Adipose tissue (tissue), 3 donors: ENCODE data around the gene KLF11. TPM values are rescaled to one million over a fixed set of nuclear protein-coding genes. Genes with fewer than 3 reads are reported as not detected.

Experiments
- H3K27ac ChIP-seq: one replicate; pipeline ENCODE4 v1.5.1; 2013; ENCODE audit warnings: low read depth, low read length
- WGBS, 3 donors: extraction: QIAGEN DNeasy Blood & Tissue Kit; methylation state at CpG; one replicate each; pipeline ENCODE4 v1.1.7; 2013; 5-methylcytosine and 5-hydroxymethylcytosine counted together
- polyA plus RNA-seq, 3 donors: library from polyadenylated mRNA; stranded (reverse); fragments of 200-250 nt; gene quantifications; one replicate each; pipeline ENCODE4 v1.2.3, GENCODE V29; 2013
- donor health status: healthy with polysubstance abuse.
- donor health status: Bipolar disorder and iron deficiency.
- donor health status: healthy.

Gene KLF11
- polyA plus RNA-seq, 3 donors: 13.1 to 38.1 (median 15.0) TPM

DNA sequence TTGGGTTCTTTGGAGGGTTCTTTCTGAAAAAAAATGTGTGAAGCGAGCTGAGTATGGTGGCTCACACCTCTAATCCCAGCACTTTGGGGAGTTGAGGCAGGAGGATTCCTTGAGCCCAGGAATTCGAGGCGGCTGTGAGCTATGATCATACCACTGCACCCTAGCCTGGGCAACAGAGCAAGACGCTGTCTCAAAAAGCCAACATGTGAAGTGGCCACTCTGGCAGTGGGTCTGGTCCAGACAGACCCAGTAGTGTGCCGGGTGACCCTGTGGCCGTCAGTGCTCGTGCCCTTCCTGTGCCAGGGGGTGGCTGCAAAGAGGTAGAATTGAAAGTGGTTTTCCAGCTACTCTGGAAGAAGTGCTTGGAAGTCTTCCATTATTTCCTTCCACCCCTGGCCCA, 11.6 kb downstream of the KLF11 start:
- WGBS, 3 donors: 86 to 93% (median 90%) methylated on average over 7 of the region's 7 CpGs
- H3K27ac ChIP-seq: no peak overlapping the region

DNA sequence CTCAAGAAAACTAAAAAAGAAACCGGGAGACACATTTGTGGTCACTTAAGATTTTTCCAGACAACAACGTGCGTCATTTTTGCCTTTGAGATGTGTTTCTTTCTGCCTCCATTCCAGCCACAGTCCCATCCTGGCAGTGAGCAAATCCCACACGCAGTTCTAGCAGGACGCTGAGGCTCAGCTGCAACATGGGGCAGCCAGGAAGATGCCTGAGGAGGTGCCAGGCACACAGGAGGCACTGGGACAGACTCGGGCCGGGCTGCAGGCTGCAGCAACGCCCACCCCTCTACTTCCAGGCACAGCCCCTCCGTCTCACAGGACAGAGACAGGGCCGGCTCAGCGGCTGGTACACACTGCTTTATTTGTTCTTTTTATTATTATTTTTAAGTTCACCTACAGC, 13.1 kb downstream of the KLF11 start:
- H3K27ac ChIP-seq: no peak overlapping the region
- WGBS, 3 donors: 76 to 81% (median 81%) methylated on average over 11 of the region's 11 CpGs

DNA sequence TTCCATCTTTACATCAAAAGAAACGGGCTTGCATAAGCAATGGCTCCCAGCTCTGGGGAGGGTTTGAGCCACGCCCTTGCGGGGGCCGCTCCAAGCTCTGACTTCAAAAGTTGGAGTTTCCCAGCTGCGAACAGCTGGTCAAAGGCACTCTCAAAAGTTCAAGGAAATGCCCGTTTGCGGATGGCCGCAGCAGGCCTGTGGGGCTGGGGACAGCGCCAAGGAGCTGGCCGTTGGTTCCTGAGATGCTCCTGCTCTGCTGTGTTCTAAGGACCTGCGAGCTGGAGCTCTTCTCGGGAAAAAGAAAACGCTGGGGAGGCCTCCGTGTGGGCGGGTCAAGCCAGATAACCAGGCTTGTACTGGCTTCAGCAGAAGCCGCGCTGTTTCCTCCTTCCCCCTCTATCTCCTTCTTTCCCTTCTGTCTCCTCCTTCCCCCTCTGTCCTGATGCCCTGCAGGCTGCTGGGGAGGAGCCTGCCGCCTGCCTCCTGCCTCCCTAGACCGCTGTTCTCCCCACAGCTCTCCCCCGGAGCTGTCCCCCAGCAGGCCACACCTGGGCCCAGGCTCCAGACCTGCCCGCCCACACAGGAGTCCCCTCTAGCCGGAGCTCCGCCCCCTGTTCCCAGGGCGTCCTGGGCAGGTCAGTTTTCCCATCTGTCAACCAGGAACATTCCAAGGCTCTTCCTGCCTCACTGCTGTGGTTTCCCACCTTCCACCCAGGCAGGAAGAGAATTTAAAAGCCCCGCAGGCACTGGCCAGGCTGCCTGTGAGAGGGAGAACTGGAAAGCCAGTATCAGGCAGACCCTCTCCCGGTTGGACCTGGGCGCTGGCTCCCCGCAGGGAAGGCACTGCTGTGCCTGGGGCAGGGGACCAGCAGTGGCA, 14.1 kb downstream of the KLF11 start:
- WGBS, 3 donors: 22 to 29% (median 24%) methylated on average over 28 of the region's 28 CpGs
- peak overlapping the region; percentile 40 for H3K27ac ChIP-seq

DNA sequence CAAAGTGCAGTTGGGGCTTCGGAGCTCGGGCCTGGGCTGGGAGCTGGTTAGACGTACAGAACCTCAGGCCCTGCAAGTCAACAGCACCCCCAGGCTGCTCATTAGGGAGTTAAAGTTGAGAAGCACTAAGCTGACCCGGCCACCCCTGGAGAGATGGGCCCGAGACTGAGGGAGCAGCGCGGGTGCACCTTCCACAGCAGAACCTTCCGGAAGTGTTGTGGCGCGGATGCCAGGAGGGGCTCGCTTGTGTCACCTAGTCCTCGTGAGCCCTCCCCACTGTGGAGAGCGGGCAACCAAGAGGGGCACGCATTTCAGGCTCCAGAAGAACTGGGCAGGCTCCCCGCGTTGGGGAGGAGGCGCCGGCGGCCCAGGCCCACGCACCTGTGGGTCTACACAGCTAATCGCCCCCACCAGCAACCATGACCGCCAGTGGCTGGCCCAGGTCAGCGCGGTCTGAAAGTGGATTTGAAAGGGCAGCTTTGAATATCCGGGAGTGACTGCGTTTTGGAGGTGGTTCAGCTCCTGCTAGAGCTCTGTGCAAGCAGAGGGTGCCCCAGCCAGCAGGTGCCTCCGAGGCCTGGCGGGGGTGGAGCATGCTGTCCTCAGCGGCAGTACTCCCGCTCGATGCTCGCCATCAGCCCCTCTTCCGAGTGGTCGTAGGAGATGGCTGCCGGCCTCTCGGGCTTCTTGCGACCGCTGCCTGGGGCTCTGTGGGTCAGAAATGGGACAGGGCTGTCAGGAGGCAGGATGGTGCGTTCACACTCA, 15.1 kb downstream of the KLF11 start:
- H3K27ac ChIP-seq: no peak overlapping the region

DNA sequence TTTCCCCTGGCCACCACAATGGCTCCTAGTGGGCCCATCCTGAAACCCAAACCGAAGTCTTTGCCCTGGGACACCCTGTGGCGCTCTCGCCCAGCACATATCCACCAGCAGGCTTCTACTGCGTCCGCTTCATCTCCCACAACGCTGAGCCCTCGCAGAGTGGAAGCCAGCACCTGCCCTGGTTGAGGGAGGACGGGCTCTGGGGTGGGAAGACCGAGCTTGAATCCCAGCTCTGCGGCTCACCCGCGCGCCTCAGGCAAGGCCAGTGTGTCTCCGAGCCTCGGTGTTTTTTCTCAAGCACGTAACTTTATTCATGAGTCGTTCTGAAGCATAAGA, 15.6 kb downstream of the KLF11 start:
- 93 to 94% (median 94%) methylated on average over 17 of the region's 17 CpGs for WGBS, 3 donors
- no peak overlapping the region for H3K27ac ChIP-seq

More for the DNA sequence above, 15.1 kb downstream of the KLF11 start:
- WGBS, 3 donors: 94 to 95% (median 94%) methylated on average over 39 of the region's 39 CpGs

DNA sequence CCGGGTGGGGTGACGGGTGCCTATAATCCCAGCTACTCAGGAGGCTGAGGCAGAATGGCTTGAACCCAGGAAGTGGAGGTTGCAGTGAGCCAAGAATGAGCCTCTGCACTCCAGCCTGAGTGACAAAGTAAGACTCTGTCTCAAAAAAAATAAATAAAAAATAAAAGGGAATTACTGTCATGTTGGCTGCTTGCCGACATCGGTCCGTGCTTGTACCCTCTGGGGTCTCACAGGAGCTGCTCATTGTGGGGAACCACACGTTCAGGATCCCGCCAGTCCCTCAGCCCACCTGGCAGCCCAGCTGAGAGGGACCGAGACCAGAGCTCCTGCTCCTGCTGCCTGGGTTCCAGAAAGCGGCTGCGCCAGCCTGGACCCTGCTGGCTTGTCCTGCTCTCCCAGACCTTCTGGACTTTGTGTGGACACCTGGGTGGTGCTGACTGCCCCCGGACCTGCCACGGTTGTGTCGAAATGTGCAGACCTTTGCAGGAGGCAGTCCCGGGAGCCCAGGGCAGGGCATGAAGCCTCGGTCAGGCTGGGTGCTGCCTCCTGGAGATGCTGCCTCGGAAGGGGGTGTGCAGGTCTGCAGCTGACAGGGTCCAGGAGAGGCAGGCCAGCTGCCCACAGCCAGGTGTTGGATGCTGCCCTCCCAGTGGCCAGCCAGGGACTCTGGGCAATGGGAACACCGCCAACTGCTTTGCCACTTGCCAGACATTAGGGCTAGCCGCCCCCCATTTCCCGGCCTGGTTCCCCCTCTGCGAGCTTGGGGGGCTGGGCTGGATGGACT, 16.4 kb downstream of the KLF11 start:
- no peak overlapping the region for H3K27ac ChIP-seq

DNA sequence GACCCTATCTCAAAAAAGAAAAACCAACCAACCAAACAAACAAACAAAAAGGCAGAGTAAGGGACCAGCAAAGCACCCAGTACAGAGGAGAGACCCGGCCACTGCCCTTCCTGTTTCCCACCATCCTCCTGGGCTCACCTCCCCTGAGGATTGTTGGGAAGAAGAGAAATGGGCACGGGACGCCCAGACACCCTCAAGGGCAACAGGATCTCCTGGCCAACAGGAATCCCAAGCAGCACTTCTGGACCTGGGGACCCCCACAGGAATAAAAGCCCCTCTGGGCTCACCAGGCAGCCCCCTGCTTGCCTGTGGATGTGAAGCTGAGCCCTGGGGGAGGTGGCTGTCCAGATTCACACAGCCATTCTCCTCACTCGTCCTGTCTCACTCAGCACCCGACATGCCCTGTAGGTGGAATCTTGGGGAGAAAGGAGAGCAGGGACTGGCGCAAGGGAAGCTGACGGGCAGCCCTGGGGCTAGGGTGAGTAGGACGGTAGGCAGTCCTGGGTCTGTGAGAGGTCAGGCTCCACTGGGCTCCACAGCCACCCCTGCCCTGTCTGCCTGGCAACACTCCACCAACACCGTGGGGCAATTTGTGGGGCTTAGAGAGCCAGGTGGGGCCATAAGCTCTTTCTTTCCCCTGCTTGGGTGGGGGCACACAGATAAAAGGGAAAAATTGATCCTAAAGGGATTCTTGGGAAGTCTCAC, 18.0 kb downstream of the KLF11 start:
- 87% methylated on average over 9 of the region's 9 CpGs for WGBS, 3 donors
- H3K27ac ChIP-seq: no peak overlapping the region

More for the DNA sequence above, 16.4 kb downstream of the KLF11 start:
- WGBS, 3 donors: 86 to 91% (median 87%) methylated on average over 20 of the region's 20 CpGs

DNA sequence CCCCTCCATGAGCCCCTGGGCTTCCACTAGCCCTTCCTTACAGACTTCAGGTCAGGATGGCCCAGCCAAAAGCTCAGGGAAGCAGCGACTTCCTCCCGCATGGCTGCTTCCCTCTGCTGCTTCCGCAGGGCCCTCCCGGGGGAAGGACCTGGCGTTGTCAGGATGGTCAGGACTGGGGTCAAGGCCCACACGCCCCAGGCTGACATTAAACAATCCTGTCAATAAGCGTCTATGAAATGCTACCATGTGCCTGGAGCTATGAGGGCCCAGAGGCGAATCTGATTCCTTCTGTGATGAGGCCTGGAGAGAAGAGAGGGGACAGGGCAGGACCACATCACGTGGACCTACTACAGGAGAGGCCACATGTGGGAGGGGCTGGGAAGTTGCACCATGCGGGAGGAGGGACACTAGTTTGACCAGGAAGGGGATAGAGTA, 19.6 kb downstream of the KLF11 start:
- 55 to 79% (median 75%) methylated on average over 10 of the region's 10 CpGs for WGBS, 3 donors
- no peak overlapping the region for H3K27ac ChIP-seq

DNA sequence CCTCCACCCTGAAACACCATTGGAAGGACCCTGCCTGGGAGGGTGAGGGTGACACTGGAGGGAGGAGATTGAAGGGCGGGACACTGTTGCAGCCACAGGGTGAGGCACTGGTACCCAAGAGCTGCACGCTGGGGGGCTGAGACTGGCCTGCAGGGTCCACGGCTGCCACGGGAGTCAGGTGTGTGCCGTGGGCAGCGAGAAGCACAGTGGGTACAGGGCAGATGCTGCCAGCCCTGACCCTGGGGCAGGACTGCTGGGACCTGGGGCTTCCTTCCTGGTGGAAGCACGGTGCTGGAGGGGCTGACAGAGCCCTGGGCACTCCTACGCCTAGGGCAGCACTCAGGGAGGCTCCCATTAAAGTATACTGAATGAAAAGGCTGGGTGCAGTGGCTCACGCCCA, 20.2 kb downstream of the KLF11 start:
- H3K27ac ChIP-seq: no peak overlapping the region
- WGBS, 3 donors: 89 to 93% (median 91%) methylated on average over 9 of the region's 9 CpGs

DNA sequence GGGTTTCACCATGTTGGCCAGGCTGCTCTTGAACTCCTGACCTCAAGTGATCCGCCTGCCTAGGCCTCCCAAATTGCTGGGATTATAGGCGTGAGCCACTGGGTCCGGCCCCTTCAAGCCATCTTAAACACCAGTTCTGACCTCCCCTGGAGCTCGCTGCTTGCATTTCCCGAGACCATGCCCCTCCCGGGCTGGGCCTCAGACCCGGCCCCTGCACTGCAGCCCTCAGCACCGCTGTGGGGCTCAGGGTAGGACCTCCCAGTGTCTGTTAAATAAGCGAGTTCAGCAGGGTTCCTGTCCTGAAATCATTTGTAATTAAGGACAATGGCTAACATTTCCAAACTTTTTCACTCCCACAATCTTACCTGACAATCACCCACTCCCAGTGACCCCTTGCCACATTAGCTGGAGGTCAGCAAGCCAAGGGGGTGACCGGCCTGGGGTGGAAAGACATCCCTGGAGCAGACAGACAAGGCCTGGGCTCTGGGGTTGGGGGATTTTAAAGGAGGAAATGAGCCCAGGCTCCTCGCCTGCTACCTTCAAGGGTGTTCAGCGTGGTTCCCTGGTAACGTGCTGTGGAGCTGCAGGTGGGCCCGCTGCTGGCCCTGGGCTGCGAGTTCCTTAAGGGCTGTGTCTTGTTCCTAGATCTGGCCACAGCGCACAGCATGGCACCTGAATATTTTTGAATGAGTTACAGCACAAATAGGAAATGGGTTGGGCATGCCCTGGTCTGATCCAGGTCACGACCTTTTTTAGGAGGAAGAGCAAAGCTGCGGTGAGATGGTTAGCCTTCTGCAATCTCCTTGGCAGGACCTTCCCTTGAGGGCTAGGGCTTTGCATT, 21.8 kb downstream of the KLF11 start:
- WGBS, 3 donors: 84 to 91% (median 85%) methylated on average over 18 of the region's 18 CpGs
- H3K27ac ChIP-seq: no peak overlapping the region

DNA sequence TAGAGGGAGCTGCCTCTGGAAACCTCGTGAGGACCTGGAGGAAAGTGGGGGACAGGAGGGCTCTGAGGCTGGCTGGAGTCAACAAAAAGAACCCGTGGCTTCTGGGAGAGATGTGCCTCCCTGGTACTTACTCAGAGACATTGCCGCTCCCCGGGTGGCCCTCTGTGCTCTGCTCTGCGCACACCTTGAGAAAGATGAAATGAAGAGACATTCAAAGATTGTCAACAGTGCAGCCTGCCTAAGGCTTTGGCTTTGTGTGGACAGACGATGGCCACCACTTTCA, 22.4 kb downstream of the KLF11 start:
- 84 to 88% (median 87%) methylated on average over 6 of the region's 6 CpGs for WGBS, 3 donors
- no peak overlapping the region for H3K27ac ChIP-seq

DNA sequence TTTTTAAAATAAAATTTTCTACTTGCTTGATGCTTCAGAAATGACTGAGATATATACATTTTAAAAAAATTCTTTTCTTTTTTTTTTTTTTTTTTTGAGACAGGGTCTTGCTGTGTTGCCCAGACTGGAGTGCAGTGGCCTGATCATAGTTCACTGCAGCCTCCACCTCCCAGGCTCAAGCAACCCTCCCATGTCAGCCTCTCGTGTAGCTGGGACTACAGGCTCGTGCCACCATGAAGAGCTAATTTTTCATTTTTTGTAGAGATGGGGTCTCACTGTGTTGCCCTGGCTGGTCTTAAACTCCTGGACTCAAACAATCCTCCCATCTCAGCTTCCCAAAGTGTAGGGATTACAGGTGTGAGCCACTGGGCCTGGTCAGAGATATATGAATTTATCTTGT, 24.0 kb downstream of the KLF11 start:
- H3K27ac ChIP-seq: no peak overlapping the region
- WGBS, 3 donors: 95 to 97% (median 96%) methylated on average over 2 of the region's 2 CpGs

DNA sequence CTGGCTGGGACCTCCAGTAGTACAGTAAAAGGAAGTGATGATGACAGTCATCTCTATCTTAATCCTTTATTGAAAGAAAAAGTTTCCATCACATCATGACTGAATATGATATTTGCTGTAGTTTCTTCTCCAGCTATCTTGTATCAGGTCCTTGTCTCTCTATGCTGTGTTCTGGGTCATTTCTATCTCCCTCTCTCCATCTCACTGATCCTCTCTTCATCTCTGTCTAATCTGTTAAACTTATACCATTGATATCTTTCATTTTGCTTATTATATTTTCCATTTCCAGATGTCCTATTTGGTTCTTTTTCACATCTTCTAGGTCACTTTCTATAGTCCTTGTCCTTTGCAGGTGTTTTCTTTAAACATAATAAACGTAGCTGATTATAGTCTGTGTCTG, 24.5 kb downstream of the KLF11 start:
- no peak overlapping the region for H3K27ac ChIP-seq
- WGBS, 3 donors: 89 to 93% (median 91%) methylated on average over 1 of the region's 1 CpG

DNA sequence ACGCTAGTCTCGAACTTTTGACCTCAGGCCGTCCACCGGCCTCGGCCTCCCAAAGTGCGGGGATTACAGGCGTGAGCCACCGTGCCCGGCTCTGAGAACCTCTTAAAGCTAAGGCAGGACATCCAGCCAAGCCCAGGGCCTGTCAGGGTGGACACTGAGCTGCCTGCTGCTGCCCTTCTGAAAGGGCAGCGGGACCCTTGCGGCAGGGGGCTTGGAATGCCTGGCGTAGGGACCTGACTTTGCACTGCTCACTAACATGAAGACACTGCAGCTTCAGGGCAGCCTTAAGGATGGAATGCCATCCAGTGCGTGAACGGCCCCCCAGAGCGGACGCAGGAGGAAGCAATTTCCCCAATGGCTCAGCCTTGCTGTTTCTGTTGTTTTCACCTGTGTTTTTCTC, 27.8 kb downstream of the KLF11 start:
- WGBS, 3 donors: 95 to 98% (median 95%) methylated on average over 16 of the region's 16 CpGs
- H3K27ac ChIP-seq: no peak overlapping the region

DNA sequence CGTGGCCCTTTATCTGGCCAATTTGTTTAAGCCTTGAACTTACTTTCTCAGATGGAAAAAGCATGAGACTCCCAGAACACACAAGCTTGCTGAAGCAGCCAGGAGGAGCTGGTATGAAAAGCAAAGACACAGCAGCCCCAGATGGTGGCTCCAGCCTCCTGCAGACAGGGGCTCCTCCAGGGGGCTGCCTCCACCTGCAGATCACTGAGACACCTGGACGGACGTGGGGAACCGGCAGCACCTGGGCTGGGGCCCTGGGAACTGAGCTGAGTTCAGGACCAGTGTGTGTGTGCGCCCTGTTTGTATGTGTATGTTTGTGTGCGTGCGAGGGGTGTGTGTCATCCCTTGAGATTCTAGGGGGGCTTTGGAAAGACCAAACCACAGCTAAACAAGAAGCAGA, 28.2 kb downstream of the KLF11 start:
- WGBS, 3 donors: 83 to 98% (median 98%) methylated on average over 7 of the region's 7 CpGs
- no peak overlapping the region for H3K27ac ChIP-seq

DNA sequence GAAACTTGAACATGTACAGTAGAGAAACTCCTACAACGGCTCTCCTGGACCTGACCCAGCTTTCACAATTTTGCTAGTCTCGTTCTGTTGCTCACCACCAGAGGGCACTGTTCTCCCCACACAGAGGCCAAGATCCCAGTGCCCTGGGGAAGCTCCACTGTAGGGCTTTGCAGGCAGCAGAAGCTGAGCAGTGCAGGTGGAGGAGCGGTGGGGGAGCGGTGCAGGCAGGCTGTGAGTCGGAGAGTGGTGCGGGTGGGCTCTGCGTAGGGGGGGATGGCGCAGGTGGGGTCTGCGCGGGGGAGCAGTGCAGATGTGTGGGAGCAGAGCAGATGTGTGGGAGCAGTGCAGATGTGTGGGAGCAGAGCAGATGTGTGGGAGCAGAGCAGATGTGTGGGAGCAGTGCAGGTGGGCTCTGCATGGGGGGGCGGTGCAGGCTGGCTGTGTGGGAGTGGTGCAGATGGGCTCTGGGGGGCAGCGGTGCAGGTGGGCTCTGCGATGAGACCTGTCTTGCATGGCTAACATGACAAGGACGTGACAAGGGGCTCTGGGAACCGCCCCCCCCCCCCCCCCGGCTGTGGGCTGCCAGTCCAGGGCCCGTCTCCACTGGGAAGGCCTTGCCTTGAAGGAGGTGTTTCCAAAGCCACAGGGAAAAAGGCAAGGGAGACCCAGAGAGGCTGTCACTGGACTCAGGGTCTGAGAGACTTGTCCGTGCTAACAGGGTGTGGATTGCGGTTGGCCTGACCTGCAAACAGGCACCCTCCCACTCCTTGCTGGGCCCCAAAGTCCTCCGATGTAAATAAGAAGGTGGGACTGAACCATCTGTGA, 29.5 kb downstream of the KLF11 start:
- H3K27ac ChIP-seq: no peak overlapping the region
- 23 to 42% (median 37%) methylated on average over 16 to 20 of the region's 20 CpGs for WGBS, 3 donors

DNA sequence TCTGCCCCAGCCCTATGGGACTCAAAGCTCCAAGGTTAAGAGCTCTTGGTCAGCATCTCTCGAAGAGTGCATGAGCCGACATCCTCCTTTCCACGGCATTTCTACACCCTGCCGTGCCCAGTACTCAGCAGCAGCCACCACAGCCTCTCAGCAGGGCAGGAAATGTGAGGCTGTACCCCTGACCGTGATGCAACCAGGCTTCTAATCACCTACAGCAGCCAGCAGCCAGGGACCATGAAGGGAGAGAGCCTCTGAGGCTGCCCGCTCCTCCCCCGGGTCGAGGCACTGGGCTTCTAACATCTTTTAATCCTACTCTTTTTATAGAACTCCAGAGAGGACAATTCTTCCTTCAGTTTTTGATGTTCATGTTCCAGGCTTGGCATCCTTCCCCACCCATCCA, 30.4 kb downstream of the KLF11 start:
- 61 to 70% (median 63%) methylated on average over 8 of the region's 8 CpGs for WGBS, 3 donors
- H3K27ac ChIP-seq: no peak overlapping the region
